GM18907 (cell line): Measurements from ENCODE around the gene MUSK.

Experiments
- ATAC-seq: cut with Tn5 transposase; IDR thresholded peaks from one replicate; pipeline ENCODE4 v1.9.1; 2021; ENCODE audit warnings: mild to moderate bottlenecking, moderate library complexity; ENCODE audit not compliant: unreplicated experiment

The MUSK gene

GRCh38 chr9:110668570-110669167 is at the start of gene MUSK:
MUSK (plus strand) TSS chr9:110668791; CDS start chr9:110668905, 114 bp downstream.
- no peak for ATAC-seq

DNA sequence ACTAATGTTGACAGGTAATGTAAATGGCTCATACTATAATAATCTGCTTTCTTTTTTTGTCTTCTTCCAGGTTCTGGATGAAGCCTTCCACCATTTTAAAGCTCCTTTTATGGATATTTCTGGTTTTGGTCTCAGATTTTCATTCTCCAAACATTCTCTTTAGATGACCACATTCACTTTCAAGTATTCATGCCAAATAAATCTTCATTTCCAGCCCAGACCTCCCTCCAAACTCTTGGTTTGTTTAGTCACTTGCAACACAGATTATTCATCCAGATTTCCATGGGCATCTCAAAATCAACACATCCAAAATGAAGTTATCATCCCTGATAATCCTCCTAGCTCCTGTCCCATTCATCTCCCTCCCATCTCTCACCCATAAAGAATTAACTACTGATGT is 48.8 kb upstream of the MUSK start:
- ATAC-seq: no peak

GRCh38 chr9:110620726-110621125 is 47.9 kb upstream of the MUSK start:
- ATAC-seq: no peak

DNA sequence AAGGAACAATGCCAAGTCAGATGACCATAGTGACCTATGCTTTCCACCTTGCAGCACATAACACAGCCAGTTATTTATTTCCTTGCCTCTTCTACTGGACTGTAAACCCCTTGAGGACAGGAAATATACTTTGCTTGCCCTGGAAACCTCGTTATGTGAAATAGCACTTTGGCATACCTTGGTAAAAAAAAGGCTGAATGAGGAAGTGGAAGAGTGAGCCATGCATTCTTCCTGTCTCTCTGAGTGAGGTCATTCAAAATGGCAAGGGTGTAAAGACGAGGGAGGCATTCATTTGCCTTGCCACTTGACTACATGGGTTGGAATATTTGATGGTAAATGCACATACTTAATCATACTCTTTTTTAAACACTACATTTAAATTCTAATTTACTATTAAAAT is 46.2 kb upstream of the MUSK start:
- ATAC-seq: no peak

DNA sequence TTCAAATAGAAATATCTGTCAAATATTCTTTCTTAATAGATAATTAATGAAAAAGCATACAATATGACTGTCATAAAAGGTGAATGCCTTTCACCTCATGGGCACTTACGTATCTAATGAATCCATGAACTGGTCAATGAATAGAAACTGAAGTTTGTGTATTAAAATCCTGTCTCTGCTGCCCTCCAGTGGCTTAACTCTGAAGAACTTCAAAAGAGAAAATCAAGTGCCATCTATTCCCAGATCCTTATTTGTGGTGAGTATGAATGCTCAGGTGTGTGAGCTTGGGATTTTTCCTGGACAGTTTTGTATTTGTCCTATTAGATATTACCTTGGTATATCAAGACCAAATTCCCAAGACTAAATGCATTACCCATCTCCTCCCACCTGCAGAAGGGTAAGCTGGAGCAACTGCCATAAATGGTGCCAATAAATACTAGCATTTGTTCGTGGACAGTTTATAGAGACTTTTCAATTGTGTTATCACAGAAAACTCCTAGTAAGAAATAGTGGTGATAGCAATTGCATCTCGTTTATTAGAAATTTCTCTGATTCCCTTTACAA is 45.0 kb upstream of the MUSK start:
- peak; percentile 45 for ATAC-seq

- ATAC-seq: peak; percentile 98
These were observed 42.3 kb upstream of the MUSK start for GRCh38 chr9:110626101-110626829.

DNA sequence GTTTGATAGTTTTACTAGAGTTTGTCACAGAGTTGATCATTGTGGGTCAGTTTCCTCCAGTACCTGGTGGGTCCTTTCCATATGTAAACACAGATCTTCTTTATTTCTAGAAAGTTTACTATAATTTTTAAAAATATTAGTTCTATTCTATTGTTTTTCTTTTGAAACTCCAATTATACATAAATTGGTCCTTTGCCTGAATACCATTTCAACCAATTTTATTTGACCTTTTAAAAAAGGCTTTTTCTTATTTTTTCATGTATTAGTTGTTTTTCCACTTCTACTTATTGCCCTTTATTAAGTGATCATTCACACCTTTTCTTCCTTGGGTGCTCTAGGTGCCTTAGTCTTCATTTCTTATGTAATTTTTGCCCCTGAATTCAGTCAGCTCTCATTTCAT is 33.0 kb upstream of the MUSK start:
- ATAC-seq: no peak

GRCh38 chr9:110638381-110638954 is 30.1 kb upstream of the MUSK start:
- no peak for ATAC-seq

- no peak for ATAC-seq
These were observed 27.9 kb upstream of the MUSK start for GRCh38 chr9:110640736-110641135.

- ATAC-seq: no peak
These were observed 27.3 kb upstream of the MUSK start for GRCh38 chr9:110641293-110641692.

- no peak for ATAC-seq
These were observed 19.9 kb upstream of the MUSK start for GRCh38 chr9:110648696-110649095.

DNA sequence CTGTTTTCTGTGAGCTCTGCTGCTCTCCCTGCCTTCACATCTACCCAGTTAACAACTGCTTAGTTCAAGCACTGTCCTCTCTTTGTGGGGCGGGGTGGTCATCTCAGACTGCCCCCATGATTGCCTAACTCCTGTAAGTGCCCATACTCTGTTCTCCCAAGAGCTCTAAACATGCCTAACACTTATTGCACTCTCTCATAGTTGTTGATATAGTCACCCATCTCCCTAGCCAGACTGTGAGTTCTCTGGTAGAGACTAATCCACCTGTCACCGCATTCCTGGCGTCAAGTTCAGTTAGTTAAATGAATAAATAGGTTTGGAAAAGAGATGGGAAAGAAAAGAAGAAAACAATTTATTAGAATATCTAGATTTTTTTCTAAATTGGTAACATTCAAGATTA is 18.3 kb upstream of the MUSK start:
- ATAC-seq: no peak

GRCh38 chr9:110650991-110651411 is 17.6 kb upstream of the MUSK start:
- no peak for ATAC-seq

- ATAC-seq: no peak
These were observed 12.6 kb upstream of the MUSK start for GRCh38 chr9:110655754-110656641.

GRCh38 chr9:110659891-110660541 is 8.6 kb upstream of the MUSK start:
- no peak for ATAC-seq

DNA sequence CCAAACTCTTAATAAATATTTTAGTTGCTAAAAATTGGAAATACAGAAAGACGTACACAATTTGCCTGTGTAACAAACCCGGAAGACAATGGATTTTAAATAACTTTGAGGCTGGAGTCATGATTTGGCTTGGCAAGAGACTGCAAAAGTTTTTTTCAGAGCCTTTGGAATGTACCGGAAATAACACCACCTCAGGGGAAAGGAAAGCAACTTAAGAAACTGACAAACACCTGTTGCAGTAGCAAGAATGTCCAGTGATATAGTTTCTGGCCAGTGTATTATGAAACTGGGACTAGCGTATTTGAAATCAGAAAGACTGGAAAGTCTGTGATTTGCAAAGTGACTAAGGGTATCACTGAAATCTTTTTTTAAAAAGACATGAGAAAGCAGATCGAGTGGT is 842 bp downstream of the MUSK start:
- ATAC-seq: no peak

DNA sequence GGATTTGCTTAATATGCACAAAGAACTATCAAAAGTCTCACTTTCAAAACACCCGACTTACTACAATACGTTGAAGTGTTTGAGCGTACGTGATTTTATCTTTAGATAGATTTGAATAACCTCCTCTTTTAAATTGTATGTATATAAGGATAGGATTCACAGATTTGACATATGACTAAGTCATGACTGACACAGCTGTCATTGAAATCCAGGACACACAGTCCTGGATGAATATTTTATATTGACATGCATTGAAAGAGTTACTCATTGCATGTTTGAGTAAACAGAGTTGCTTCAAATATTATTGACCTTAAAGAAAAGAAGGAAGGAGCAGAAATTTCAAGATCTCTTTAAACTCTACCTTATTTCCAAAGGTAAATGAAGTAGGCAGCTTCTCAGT is 3.3 kb downstream of the MUSK start:
- no peak for ATAC-seq

GRCh38 chr9:110672873-110673510 is 4.4 kb downstream of the MUSK start:
- no peak for ATAC-seq

- ATAC-seq: no peak
These were observed 18.9 kb downstream of the MUSK start for GRCh38 chr9:110687497-110687896.

DNA sequence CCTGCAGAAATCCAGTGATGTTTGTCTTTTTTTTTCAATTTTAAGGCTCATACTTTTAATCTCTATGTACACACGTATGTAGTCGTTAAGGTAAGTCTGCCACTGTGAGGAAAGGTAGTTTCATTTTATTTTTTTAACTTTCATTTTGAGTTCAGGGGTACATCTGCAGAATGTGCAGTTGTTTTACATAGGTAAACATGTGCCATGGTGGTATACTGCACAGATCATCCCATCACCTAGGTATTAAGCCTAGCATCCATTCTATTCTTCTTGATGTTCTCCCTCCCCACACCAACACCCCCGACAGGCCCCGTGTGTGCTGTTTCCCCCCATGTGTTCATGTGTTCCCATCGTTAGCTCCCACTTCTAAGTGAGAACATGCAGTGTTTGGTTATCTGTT is 19.7 kb downstream of the MUSK start:
- ATAC-seq: no peak
